ENCODE results near the gene PRKCD.
A peak's percentile ranks its signal among the peaks of the same experiment; 100 is the strongest.

PRKCD gene

DNA sequence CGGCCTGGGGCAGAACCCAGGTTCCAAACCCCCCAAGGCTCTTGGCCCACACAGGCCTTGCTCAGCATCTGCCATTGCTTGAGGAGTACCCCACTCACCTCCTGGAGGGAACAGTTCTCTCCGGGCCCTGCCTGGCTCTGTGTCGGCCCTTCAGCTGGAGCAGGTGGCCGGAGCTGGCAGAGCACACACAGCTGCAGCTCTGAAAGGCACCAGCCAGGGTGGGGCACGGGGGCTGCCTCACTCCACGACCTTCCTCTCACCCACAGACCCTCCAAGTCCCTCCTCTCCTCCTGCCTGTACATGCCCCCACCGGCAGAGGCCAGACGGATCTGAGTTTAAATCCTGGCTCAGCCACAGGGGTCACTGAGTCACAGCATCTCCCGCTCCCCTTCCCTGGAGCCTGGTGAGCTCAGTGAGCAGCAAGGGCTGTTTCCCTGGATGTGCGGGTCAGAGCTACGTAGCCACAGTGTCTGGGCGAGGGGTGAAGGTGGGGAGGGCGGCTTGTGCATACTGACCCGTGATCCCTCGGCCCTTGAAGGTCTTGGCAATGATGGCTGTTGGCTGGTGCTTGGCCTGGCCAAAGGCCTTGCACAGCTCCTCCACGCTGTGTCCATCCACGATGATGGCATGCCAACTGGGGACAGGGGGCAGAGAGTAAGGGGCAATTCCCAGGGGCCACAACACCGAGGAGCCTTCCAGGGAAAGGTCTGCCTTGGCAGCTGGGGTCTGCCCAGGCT lies 71.8 kb downstream of the PRKCD start:
- DNase-seq (ENCODE audit: low read depth) = no peak

DNA sequence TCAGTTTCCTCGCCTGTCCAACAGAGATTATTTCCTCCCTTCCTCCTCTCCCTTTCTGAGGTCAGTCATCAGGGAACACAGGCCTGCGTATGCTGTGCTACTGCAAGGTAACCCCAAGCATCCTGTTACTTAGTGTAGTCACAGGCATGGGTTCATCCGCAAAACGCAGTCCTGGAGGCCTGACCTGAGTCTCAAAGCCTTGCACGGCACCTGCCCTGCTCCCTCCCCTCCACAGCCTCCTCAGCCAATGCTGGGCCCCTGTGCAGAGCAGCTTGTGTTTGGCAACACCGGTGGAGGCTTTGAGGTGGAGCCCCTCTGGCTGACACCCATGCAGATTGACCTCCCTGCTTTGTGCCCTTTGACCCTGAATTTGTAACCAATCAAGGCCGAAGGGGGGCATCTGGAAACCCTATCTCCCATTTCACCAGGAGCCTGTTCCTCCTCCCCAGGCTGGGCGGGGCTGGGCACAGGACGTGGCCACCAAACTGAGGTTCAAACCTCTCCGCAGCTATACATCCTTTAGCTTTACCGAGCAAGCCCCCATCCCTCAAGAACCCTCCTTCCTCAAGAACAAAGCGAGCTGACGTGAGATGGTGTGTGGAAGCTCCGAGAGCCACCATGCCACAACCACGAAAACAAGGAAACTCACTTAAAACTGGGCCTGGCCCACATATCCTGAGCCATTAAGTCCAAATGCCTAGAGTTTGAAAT lies 73.3 kb downstream of the PRKCD start:
- no peak for DNase-seq (ENCODE audit: low read depth)

DNA sequence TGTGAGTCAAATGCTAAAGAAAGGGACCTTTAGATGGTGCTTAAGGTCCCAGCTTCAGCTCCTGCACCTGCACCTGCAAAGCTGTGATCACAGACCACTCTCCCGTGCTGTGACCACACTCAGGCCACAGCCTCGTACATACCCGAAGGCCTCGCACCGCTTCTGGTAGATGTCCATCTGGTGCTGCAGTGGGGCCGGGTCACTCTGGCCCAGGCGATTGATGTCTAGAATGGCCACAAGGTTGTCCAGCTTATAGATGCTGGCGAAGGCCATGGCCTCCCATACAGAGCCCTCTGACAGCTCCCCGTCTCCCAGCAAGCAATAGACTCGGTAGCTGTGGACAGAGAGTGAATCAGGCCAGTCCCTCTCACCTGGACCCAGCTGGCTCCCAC lies 73.8 kb downstream of the PRKCD start:
- no peak for DNase-seq (ENCODE audit: low read depth)

DNA sequence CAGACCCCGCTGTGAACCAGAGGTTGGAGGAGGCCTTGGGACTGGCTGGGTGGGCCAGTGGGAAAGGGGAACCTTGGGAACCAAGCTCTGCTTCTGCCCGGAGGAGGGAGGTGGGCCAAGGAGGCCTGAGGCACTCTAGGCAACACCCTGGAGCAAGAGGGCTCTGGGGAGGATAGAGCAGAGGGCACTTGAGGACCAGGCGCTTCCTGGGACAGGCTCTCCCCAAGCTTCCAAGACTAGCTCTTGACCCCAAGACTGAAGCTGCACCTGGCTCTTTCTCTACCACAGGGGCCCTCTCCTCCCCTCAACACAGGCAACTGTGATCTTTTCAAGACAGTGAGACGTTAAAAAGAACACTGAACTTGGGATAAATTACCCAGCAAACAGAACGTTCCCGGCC lies 74.5 kb downstream of the PRKCD start:
- no peak for DNase-seq (ENCODE audit: low read depth)

DNA sequence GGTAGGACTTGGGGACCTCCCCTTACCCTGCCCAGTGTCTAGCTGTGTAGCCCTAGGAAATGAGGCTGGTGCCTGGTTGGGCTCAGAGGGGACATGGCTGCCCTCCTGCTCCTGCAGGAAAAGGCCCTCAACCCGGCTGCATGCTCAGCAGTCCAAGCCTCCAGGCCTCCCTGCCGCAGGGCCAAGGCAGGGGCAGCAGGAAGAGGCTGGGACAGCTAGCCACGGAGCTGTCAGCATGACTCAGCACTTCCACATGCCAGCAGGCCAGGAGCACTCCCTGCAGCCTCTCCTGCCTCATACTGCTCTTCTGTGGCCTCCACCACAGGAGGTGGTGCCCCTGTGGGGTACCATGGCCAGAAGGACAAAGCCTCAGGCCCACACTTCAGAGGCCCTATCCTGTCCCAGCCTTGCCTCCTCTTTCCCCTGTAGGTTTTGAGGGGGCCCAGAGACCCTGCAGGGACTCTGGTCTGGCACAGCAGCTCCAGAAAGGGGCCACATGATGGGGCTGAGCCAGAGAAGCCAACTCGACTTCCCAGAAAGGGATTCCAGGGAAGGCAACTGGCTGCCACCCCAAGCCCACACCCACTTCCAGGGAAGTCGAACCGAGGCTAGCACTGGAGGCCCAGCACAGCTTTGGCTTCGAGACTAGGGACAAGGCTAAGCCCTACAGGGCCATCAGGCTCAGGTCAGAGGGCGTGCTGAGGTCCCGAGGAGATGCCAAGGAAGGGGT lies 75.3 kb downstream of the PRKCD start:
- DNase-seq (ENCODE audit: low read depth) = peak; percentile 76

DNA sequence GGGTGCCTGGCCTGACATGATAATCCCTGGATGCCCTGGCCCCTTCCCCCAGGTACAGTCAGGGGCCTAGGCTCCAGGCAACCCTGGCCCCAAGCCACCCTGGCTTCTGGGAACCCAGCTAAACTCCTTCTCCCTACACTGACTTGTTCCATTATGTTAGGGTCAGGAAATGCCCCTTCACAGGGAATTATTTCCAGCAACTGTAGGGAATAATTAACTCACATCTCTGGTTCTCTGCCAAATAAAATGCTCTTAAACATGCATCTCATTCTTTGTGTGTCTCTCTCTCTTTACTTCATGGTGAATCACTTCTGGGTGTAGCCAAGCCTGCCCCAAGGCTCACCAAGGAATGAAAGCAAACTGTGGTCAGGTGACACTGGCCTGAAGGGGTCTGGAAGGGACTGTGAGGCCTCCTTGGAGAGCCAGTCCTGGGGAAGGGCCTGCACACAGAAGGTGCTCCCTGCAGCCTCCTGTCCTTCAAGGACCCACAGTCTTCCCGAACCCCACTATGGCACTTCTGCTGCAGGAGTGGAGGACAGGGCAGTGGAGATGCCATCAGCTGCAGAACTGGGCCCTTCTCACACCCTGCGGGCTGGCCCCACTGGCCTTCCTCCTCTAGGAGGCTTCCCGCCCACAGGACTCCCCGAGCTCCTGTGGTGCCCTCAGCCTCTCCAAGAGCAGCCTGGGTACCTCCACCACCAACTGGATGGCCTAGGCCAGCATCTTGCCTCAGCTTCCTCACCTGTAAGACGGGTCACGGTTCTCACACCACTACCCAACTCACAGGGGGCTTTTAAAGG lies 77.2 kb downstream of the PRKCD start:
- no peak for DNase-seq (ENCODE audit: low read depth)

DNA sequence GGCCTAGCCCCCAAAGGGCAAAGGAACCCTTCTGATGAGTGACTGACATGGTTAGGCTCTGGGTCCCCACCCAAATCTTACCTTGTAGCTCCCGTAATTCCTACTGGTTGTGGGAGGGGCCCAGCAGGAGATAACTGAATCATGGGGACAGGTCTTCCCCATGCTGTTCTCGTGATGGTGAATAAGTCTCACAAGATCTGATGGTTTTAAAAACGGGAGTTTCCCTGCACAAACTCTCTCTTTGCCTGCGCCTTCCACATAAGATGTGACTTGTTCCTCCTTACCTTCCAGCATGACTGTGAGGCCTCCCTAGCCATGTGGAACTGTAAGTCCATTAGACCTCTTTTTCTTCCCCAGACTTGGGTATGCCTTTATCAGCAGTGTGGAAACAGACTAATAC lies 77.9 kb downstream of the PRKCD start:
- no peak for DNase-seq (ENCODE audit: low read depth)

DNA sequence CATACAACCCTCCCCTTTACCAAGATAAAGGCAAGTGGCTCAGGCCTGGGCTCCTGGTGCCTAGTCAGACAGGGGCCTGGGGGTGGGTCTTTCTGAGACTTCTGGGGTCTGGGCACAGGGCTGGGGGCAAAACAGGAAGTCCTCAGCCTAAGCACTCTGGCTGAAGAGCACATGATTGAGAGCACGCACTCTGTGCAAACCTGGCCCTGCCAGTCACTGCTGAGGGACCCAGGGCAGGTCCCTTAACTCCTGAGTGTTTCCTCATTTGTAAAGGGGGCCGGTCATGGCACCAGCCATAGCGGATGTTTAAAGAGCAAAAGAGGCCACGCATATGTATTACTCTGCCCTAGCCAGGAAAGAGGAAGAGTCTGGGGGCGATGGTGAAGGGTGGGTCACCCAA lies 78.8 kb downstream of the PRKCD start:
- DNase-seq (ENCODE audit: low read depth) = no peak

DNA sequence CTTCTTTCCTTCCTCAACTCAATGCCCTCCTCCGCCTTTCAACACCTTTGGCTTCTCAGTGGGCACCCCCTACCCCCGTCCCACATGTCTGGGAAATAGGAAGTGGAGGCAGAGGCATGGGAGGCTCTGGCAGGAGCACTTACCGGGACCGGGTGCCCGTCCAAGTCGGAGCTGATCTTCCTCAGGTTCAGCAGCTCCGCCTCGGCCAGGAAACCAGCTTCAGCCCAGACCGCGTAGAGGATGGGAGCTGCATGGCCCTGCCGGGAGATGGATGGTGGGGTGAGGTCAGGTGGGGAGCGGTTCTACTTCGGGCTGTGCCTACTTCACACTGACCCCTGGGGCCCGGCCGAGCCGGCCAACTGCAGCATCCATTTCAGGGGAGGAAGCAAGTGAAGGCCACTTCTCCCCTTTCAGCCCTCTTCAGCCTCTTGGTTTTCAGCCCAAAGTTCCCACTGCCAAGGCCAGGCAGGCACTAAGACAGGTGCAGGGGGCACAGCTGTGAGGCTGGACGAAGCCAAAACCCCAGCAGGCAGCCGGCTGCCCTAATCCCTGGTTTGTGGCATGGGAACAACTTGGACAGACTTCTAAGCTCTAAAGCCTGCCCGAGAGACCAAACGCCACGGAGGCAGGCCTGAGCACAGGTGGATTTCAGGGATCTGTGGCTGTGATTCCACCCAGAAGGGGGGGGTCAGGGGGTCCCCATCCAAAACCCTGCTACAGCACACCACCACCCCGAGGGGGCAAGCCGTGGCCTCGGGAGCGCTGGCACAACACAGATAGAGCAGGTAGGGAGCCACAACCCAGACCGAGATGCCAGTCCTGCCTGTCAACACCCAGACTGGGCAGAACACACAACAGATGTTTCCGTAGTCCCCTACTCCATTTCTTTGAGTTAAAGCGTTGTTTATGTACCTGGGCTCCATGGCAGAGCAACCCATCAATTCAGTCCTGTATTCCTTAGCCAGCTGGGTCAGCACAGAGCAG lies 80.3 kb downstream of the PRKCD start:
- no peak for DNase-seq (ENCODE audit: low read depth)

DNA sequence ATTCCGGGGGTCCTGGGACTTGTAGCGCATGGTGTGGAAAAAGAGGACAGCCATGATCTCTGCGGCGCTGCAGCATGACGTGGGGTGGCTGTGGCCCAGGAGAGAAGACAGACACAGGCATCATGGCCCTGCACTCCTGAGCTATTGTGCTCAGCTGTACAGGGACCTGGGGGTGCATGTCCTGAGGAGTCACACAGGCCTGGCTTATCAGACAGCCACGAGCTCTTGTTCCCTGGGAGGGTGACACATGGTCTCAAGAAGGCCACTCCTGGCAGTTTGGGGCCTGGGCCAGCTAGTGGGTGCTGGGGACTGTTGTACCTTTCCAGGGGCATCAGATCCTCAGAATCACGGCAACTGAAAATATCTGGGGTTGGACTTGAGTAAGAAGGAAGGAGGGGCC lies 81.1 kb downstream of the PRKCD start:
- no peak for DNase-seq (ENCODE audit: low read depth)
